Hepatocyte (in vitro differentiated cells): ENCODE data around the gene CRX. TPM values are rescaled to one million over a fixed set of nuclear protein-coding genes. Genes with fewer than 3 reads are reported as not detected.

ENCODE experiments used
- DNase-seq: peaks from one replicate; pipeline ENCODE4 v3.0.0-alpha.2; 2016; ENCODE audit warnings: low spot score
- H2AFZ ChIP-seq: fragments of 200-600 bp; sonication (generic); 2 replicates; pipeline ENCODE4 v1.6.0; 2016; ENCODE audit warnings: antibody characterized with exemption, mild to moderate bottlenecking
- H3K27ac ChIP-seq: fragments of 200-600 bp; sonication (generic); 2 replicates; pipeline ENCODE4 v1.5.1; 2016; ENCODE audit warnings: mild to moderate bottlenecking
- H3K27me3 ChIP-seq: fragments of 200-600 bp; sonication (generic); 2 replicates; pipeline ENCODE4 v1.6.1; 2016
- H3K36me3 ChIP-seq: fragments of 200-600 bp; sonication (generic); replicated peaks from 2 replicates; pipeline ENCODE4 v1.5.1; 2016; ENCODE audit warnings: low read depth; ENCODE audit not compliant: insufficient read depth
- H3K4me1 ChIP-seq: fragments of 200-600 bp; sonication (generic); 2 replicates; pipeline ENCODE4 v1.5.1; 2016; ENCODE audit warnings: mild to moderate bottlenecking, moderate library complexity; ENCODE audit not compliant: insufficient read depth
- H3K4me2 ChIP-seq: fragments of 200-600 bp; sonication (generic); 2 replicates; pipeline ENCODE4 v1.6.0; 2016
- H3K4me3 ChIP-seq: fragments of 200-600 bp; sonication (generic); 2 replicates; pipeline ENCODE4 v1.5.1; 2016; ENCODE audit warnings: mild to moderate bottlenecking
- H3K79me2 ChIP-seq: fragments of 200-600 bp; sonication (generic); 2 replicates; pipeline ENCODE4 v1.6.0; 2017; ENCODE audit warnings: mild to moderate bottlenecking
- H3K9me2 ChIP-seq: fragments of 200-600 bp; sonication (generic); replicated peaks from 2 replicates; pipeline ENCODE4 v1.6.0; 2017; ENCODE audit warnings: mild to moderate bottlenecking; ENCODE audit not compliant: insufficient read depth
- H3K9me3 ChIP-seq: fragments of 200-600 bp; sonication (generic); 2 replicates; pipeline ENCODE4 v1.5.1; 2016; ENCODE audit warnings: low read depth, mild to moderate bottlenecking
- H4K20me1 ChIP-seq: fragments of 200-600 bp; sonication (generic); 2 replicates; pipeline ENCODE4 v1.6.0; 2016; ENCODE audit warnings: mild to moderate bottlenecking; ENCODE audit not compliant: insufficient read depth, poor library complexity, severe bottlenecking
- CTCF ChIP-seq: fragments of 200-600 bp; sonication (generic); IDR thresholded peaks from 2 replicates; pipeline ENCODE4 v1.5.1; 2016; ENCODE audit warnings: antibody characterized with exemption, mild to moderate bottlenecking; ENCODE audit not compliant: poor library complexity
- EZH2 ChIP-seq: fragments of 200-600 bp; sonication (generic); IDR thresholded peaks from 2 replicates; pipeline ENCODE4 v1.6.1; 2016; ENCODE audit warnings: antibody characterized with exemption, mild to moderate bottlenecking, borderline replicate concordance
- EZH2phosphoT487 ChIP-seq: fragments of 200-600 bp; sonication (generic); IDR thresholded peaks from one replicate; pipeline ENCODE4 v1.6.1; 2018; ENCODE audit warnings: antibody characterized with exemption, mild to moderate bottlenecking, low read depth, moderate library complexity; ENCODE audit not compliant: unreplicated experiment, severe bottlenecking
- WGBS: methylation state at CpG from one replicate; pipeline ENCODE4 v1.1.6; 2016; ENCODE audit warnings: low lambda C conversion rate; ENCODE audit errors: missing lambda C conversion rate; 5-methylcytosine and 5-hydroxymethylcytosine counted together
- polyA plus RNA-seq: library from polyadenylated mRNA; unstranded; fragments of >200 nt; fragmentation: Nextera tagmentation; extraction: Ambion mirVana; gene quantifications from 2 replicates; pipeline ENCODE4 v1.2.1, GENCODE V29; 2016
- small RNA-seq: library from RNA; depleted of rRNA; stranded (forward); fragments of <200 nt; gene quantifications from one replicate; pipeline ENCODE3, GENCODE V24; 2014
- total RNA-seq: library from RNA; depleted of rRNA; stranded (reverse); fragments of >200 nt; gene quantifications from 2 replicates; pipeline ENCODE4 v1.2.3, GENCODE V29; 2014

CRX gene
- total and polyA plus RNA-seq, 2 experiments from 2014 or later: 0.15 TPM; not detected in 1

- no peaks in the 10 kb centered on the region for H3K79me2 ChIP-seq
- no peaks in the 10 kb centered on the region for H4K20me1 ChIP-seq
- no peak overlapping the region for H3K4me3 ChIP-seq
- peak overlapping the region; percentile 36 for H3K4me2 ChIP-seq
- H2AFZ ChIP-seq: peak overlapping the region; percentile 22
- no peaks in the 10 kb centered on the region for H3K27me3 ChIP-seq
- H3K36me3 ChIP-seq: no peaks in the 10 kb centered on the region
- H3K4me1 ChIP-seq: peaks cover 16% of the 10 kb centered on the region
- no peaks in the 10 kb centered on the region for H3K9me3 ChIP-seq
- peak overlapping the region; percentile 96 for H3K27ac ChIP-seq
- DNase-seq: peak; percentile 92
- 15% methylated on average over 7 of the region's 7 CpGs for WGBS
- no peaks in the 10 kb centered on the region for H3K9me2 ChIP-seq
- TF ChIP-seq CTCF (no peak), EZH2 (no peak), EZH2phosphoT487 (no peak)
These were observed 70.4 kb downstream of the CRX start for GRCh38 chr19:47891923-47892666.

Small RNA genes lying within 50 kb of the gene (small RNA-seq; reads per million reads assigned to genes)
- gene AC008745.1: not detected

Other genes starting within 250 kb of the CRX start
- 0.43 TPM in 1 of 2 replicates, not detected in the other for gene ZNF541, start 248.8 kb upstream of the CRX start, total RNA-seq
- 0.05 and 0.84 TPM in 2 replicates for gene ZNF541, start 248.8 kb upstream of the CRX start, polyA plus RNA-seq
- 2.2 and 3.4 TPM in 2 replicates for gene BICRA, start 212.8 kb upstream of the CRX start, total RNA-seq
- 3.4 and 5.4 TPM in 2 replicates for gene BICRA, start 212.8 kb upstream of the CRX start, polyA plus RNA-seq
- 17.8 and 20.8 TPM in 2 replicates for gene EHD2, start 108.5 kb upstream of the CRX start, total RNA-seq
- gene EHD2, start 108.5 kb upstream of the CRX start, polyA plus RNA-seq: 104 and 120 TPM in 2 replicates
- gene NOP53, start 76.4 kb upstream of the CRX start, total RNA-seq: 93.3 and 139 TPM in 2 replicates
- 91.5 and 96.7 TPM in 2 replicates for gene NOP53, start 76.4 kb upstream of the CRX start, polyA plus RNA-seq
- gene SELENOW, start 43.2 kb upstream of the CRX start, total RNA-seq: 140 and 143 TPM in 2 replicates
- 215 and 217 TPM in 2 replicates for gene SELENOW, start 43.2 kb upstream of the CRX start, polyA plus RNA-seq
- not detected in 2 replicates for gene TPRX1, start 17.4 kb upstream of the CRX start, total RNA-seq
- gene TPRX1, start 17.4 kb upstream of the CRX start, polyA plus RNA-seq: not detected in 2 replicates
- gene TPRX2, start 37.3 kb downstream of the CRX start, total RNA-seq: not detected in 2 replicates
- gene TPRX2, start 37.3 kb downstream of the CRX start, polyA plus RNA-seq: not detected in 2 replicates
- 188 and 193 TPM in 2 replicates for gene SULT2A1, start 64.4 kb downstream of the CRX start, total RNA-seq
- gene SULT2A1, start 64.4 kb downstream of the CRX start, polyA plus RNA-seq: 75.7 and 120 TPM in 2 replicates
- not detected in 2 replicates for gene BSPH1, start 170.2 kb downstream of the CRX start, total RNA-seq
- gene BSPH1, start 170.2 kb downstream of the CRX start, polyA plus RNA-seq: not detected in 2 replicates
- gene ELSPBP1, start 172.7 kb downstream of the CRX start, total RNA-seq: 1.0 and 2.4 TPM in 2 replicates
- gene ELSPBP1, start 172.7 kb downstream of the CRX start, polyA plus RNA-seq: 0.28 and 1.9 TPM in 2 replicates
- not detected in 2 replicates for gene CABP5, start 222.1 kb downstream of the CRX start, total RNA-seq
- not detected in 2 replicates for gene CABP5, start 222.1 kb downstream of the CRX start, polyA plus RNA-seq